Uterus (tissue), 4 donors: ENCODE results near the gene KCNN2. TPM values are rescaled to one million over a fixed set of nuclear protein-coding genes. Genes with fewer than 3 reads are reported as not detected.

Experiments
- DNase-seq, 2 donors: peaks; one replicate each; pipeline ENCODE4 v3.0.0-alpha.2; 2019 to 2020
- H3K27ac ChIP-seq, 2 donors: fragments of 200-600 bp; sonication (generic); 1 replicate in 1 of 2; 2 replicates in 1 of 2; pipeline ENCODE4 v1.5.1; 2016 to 2018
- H3K27me3 ChIP-seq, 2 donors: fragments of 200-600 bp; sonication (generic); one replicate each; pipeline ENCODE4 v1.5.1; 2018 to 2019; ENCODE audit warnings: control low read depth in 1 of 2
- H3K36me3 ChIP-seq, 2 donors: fragments of 200-600 bp; sonication (generic); one replicate each; pipeline ENCODE4 v1.5.1; 2019; ENCODE audit warnings: control low read depth in 1 of 2
- H3K4me1 ChIP-seq, 2 donors: fragments of 200-600 bp; sonication (generic); one replicate each; pipeline ENCODE4 v1.5.1; 2018 to 2019; ENCODE audit warnings: control low read depth in 1 of 2
- H3K4me3 ChIP-seq, 2 donors: fragments of 200-600 bp; sonication (generic); 1 replicate in 1 of 2; 2 replicates in 1 of 2; pipeline ENCODE4 v1.5.1; 2018 to 2019; ENCODE audit warnings: mild to moderate bottlenecking in 1 of 2
- H3K9me3 ChIP-seq, 2 donors: fragments of 200-600 bp; sonication (generic); one replicate each; pipeline ENCODE4 v1.5.1; 2019; ENCODE audit warnings: control low read depth in 1 of 2
- POLR2A ChIP-seq, 2 donors: fragments of 450-650 bp; IDR thresholded peaks; one replicate each; pipeline ENCODE4 v1.6.1; 2016; ENCODE audit warnings: antibody characterized with exemption in 2 of 2, mild to moderate bottlenecking in 1 of 2, moderate library complexity in 1 of 2
- intact Hi-C: fragments of 100-400 bp; cut with DNase I; formaldehyde crosslinking; loops from one replicate; pipeline ENCODE4 v1.15.1; 2023; ENCODE audit warnings: low total_unique reads
- total RNA-seq, 4 donors: library from RNA; depleted of rRNA in 3 of 4; stranded (reverse); fragments of >200 nt in 3 of 4; gene quantifications; one replicate each; pipeline versions ENCODE4 v1.1.0 to v1.2.4, GENCODE V29; 2014 to 2023
- TF ChIP-seq, protein P1 (sequence below), 4 experiments: fragments of 200-600 bp in 2 of 4; fragments of 450-650 bp in 2 of 4; sonication (generic) in 2 of 4; IDR thresholded peaks; one replicate each; pipeline ENCODE4 v1.5.1; 2016 to 2019; ENCODE audit warnings: antibody characterized with exemption in 4 of 4, mild to moderate bottlenecking in 2 of 4, moderate library complexity in 1 of 4
- donor health status: DM: yes; HTN: yes; CAD: no.

Gene KCNN2
- total RNA-seq, 4 donors from 2014 or later, result 1.8 to 7.1 (median 4.9) TPM

DNA sequence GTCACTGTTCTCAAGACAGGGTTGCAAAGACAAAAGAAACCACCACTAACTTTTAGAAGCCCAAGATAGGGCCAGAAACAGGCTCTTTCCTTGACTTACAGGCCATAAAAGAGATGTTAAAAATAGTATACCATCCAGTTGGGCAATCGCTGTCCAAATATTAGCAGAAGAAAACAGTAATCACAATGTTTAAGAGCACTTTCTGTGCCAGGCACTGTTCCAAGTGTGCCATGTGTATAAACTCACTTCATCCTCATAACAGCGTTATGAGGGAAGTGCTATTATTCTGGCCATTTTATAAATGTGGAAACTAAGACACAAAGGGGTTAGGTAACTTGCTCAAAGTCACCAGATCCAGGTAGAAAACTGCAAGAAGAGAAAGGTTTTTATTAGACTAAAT is 111.7 kb downstream of the KCNN2 start:
- no peak overlapping the region for H3K27ac ChIP-seq
- H3K4me1 ChIP-seq, result no peaks in the 10 kb centered on the region
- no peaks in the 10 kb centered on the region for H3K36me3 ChIP-seq
- DNase-seq, result no peak
- TF ChIP-seq POLR2A (IDR thresholded peaks at IDR 0.05), result no peak
- TF ChIP-seq, protein P1, sequence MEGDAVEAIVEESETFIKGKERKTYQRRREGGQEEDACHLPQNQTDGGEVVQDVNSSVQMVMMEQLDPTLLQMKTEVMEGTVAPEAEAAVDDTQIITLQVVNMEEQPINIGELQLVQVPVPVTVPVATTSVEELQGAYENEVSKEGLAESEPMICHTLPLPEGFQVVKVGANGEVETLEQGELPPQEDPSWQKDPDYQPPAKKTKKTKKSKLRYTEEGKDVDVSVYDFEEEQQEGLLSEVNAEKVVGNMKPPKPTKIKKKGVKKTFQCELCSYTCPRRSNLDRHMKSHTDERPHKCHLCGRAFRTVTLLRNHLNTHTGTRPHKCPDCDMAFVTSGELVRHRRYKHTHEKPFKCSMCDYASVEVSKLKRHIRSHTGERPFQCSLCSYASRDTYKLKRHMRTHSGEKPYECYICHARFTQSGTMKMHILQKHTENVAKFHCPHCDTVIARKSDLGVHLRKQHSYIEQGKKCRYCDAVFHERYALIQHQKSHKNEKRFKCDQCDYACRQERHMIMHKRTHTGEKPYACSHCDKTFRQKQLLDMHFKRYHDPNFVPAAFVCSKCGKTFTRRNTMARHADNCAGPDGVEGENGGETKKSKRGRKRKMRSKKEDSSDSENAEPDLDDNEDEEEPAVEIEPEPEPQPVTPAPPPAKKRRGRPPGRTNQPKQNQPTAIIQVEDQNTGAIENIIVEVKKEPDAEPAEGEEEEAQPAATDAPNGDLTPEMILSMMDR (IDR thresholded peaks at IDR 0.05), result no peak
- no peaks in the 10 kb centered on the region for H3K9me3 ChIP-seq
- H3K27me3 ChIP-seq, result no peaks in the 10 kb centered on the region
- intact Hi-C loops, result no loop called here
- H3K4me3 ChIP-seq, result no peak overlapping the region

DNA sequence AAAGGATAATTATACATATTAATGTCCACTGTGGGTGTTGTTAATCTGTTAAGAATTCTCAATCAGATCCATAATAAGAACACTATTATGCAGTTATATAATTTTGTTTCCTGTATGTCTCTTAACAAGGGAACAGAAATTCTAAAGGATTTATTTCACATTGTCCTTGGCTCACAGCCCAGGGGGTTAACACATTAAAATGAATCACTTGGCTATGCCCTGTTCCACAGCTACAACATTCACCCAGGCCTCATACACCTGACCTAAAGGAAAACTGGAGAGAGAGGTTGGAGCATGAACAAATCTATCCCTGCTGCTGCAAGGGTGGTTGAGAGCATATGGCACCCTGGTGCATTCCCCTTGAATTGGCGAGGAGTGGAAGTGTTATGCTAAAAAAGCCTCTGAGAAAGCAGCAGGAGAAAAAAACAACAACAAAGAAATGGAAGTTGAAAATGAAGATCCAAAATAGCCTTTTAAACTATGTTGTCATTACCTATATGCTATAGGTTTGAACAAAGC is 116.0 kb downstream of the KCNN2 start:
- no peak for TF ChIP-seq POLR2A (IDR thresholded peaks at IDR 0.05)
- TF ChIP-seq, protein P1 (IDR thresholded peaks at IDR 0.05), result no peak
- H3K4me3 ChIP-seq, result no peak overlapping the region
- intact Hi-C loops, result no loop called here
- H3K27me3 ChIP-seq, result no peaks in the 10 kb centered on the region
- no peak for DNase-seq
- no peaks in the 10 kb centered on the region for H3K4me1 ChIP-seq
- no peaks in the 10 kb centered on the region for H3K9me3 ChIP-seq
- H3K36me3 ChIP-seq, result no peaks in the 10 kb centered on the region
- H3K27ac ChIP-seq, result no peak overlapping the region

DNA sequence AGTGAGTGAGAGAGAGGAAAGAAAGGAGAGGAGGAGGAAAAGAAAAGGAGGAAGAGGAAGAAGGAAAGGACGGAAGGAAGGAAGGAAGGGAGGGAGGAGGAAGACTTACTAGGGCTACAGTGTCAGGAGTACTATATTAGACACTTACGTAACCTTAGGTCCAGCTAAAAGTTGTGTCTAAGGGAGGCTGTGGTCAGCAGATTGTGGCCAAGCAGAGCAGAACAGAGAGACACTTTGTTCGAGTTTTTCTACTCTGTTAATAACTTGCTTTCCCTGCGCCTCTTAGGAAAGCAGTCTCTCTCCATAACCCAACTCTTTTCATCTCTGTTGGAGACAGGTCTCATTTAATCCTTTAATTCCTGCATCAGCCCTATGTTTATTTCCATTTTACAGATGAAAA is 138.9 kb downstream of the KCNN2 start:
- TF ChIP-seq, protein P1 (IDR thresholded peaks at IDR 0.05), result no peak
- no peak for TF ChIP-seq POLR2A (IDR thresholded peaks at IDR 0.05)
- DNase-seq, result no peak
- intact Hi-C loops, result no loop called here
- no peaks in the 10 kb centered on the region for H3K36me3 ChIP-seq
- H3K27me3 ChIP-seq, result no peaks in the 10 kb centered on the region
- H3K4me3 ChIP-seq, result no peak overlapping the region
- no peaks in the 10 kb centered on the region for H3K4me1 ChIP-seq
- no peaks in the 10 kb centered on the region for H3K9me3 ChIP-seq
- H3K27ac ChIP-seq, result no peak overlapping the region

DNA sequence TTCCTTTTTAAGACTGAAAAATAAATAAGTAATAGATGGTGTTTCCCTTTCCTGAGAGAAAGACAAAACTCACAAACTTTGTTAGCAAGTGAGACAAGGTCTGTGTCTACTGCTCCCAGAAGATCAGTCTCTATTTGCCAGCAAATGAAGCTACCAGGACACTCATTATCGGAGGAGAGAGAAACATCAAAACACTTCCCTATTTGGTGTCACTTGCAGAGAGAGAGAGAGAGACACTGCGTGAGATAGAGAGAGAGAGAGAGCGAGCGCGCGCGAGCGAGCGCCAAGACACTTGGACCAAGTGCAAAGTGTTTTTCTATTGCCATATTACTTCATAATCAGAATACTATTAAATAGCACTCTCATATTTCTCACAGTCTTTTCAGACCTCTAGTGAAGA is 142.7 kb downstream of the KCNN2 start:
- Histone ChIP-seq H3K36me3 (no peaks in the 10 kb centered on the region), H3K4me1 (no peaks in the 10 kb centered on the region), H3K9me3 (no peaks in the 10 kb centered on the region), H3K27ac (no peak overlapping the region), H3K27me3 (no peaks in the 10 kb centered on the region), H3K4me3 (no peak overlapping the region)
- no peak for TF ChIP-seq POLR2A (IDR thresholded peaks at IDR 0.05)
- TF ChIP-seq, protein P1 (IDR thresholded peaks at IDR 0.05), result no peak
- intact Hi-C loops, result no loop called here
- no peak for DNase-seq

DNA sequence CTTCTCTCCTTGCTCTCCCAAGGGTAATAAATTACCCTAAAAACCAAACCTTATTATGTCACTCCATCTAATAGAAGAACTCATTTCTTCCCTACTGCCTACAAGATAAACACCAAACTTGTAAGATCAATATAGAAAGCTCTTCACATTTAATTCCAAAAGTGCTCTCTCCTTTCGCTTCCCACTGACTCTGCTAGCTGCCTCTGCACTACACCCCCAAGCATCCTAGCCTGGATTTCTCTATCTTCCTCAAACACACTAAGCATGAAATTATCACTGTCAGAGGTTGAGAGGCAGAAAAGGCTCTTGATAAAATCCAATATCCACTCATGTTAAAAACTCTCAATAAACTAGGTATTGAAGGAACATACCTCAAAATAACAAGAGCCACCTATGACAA is 162.4 kb downstream of the KCNN2 start:
- no peak for TF ChIP-seq POLR2A (IDR thresholded peaks at IDR 0.05)
- TF ChIP-seq, protein P1 (IDR thresholded peaks at IDR 0.05), result no peak
- DNase-seq, result no peak
- no peaks in the 10 kb centered on the region for H3K4me1 ChIP-seq
- no peak overlapping the region for H3K27ac ChIP-seq
- intact Hi-C loops, result no loop called here
- H3K9me3 ChIP-seq, result no peaks in the 10 kb centered on the region
- no peaks in the 10 kb centered on the region for H3K27me3 ChIP-seq
- no peak overlapping the region for H3K4me3 ChIP-seq
- no peaks in the 10 kb centered on the region for H3K36me3 ChIP-seq
